Astrocyte (in vitro differentiated cells and primary cell): ENCODE measurements around the gene BRS3. TPM values are rescaled to one million over a fixed set of nuclear protein-coding genes. Genes with fewer than 3 reads are reported as not detected.

Source experiments
- DNase-seq: peaks from one replicate; pipeline ENCODE4 v3.0.0-alpha.2; 2010; ENCODE audit warnings: low read depth
- FAIRE-seq: peaks from 2 replicates; lab custom pipeline; 2011; peaks lifted over from hg19 to GRCh38; lab: Jason Lieb, UNC
- H2AFZ ChIP-seq: 2 replicates; pipeline ENCODE4 v1.6.0; 2012; ENCODE audit warnings: low read depth, low read length, inconsistent platforms
- H3K27ac ChIP-seq: 2 replicates; pipeline ENCODE4 v1.5.1; 2011; ENCODE audit warnings: low read depth, low read length, inconsistent platforms
- H3K27me3 ChIP-seq: 2 replicates; pipeline ENCODE4 v1.6.0; 2011; ENCODE audit warnings: low read length, inconsistent platforms; ENCODE audit not compliant: insufficient read depth
- H3K36me3 ChIP-seq: 2 replicates; pipeline ENCODE4 v1.5.1; 2011; ENCODE audit warnings: low read length, inconsistent platforms; ENCODE audit not compliant: insufficient read depth
- H3K4me1 ChIP-seq: 2 replicates; pipeline ENCODE4 v1.5.1; 2011; ENCODE audit warnings: low read length, inconsistent platforms; ENCODE audit not compliant: insufficient read depth
- H3K4me2 ChIP-seq: 2 replicates; pipeline ENCODE4 v1.6.0; 2012; ENCODE audit warnings: low read length, inconsistent platforms
- H3K4me3 ChIP-seq: 2 replicates; pipeline ENCODE4 v1.5.1; 2011; ENCODE audit warnings: low read depth, mild to moderate bottlenecking, low read length, inconsistent platforms; ENCODE audit not compliant: insufficient read depth
- H3K79me2 ChIP-seq: 2 replicates; pipeline ENCODE4 v1.6.0; 2012; ENCODE audit warnings: mild to moderate bottlenecking, low read length, inconsistent platforms; ENCODE audit not compliant: insufficient read depth
- H3K9ac ChIP-seq: 2 replicates; pipeline ENCODE4 v1.6.0; 2012; ENCODE audit warnings: mild to moderate bottlenecking, low read length, inconsistent platforms
- H3K9me3 ChIP-seq: 2 replicates; pipeline ENCODE4 v1.5.1; 2012; ENCODE audit warnings: low read depth, mild to moderate bottlenecking, low read length, inconsistent platforms; ENCODE audit not compliant: insufficient read depth
- H4K20me1 ChIP-seq: 2 replicates; pipeline ENCODE4 v1.6.0; 2012; ENCODE audit warnings: low read length, inconsistent platforms; ENCODE audit not compliant: insufficient read depth
- H3K27ac Mint-ChIP-seq: one replicate; pipeline ENCODE4 v1.8.0; 2021; ENCODE audit warnings: mild to moderate bottlenecking, mixed read lengths; ENCODE audit not compliant: unreplicated experiment
- H3K27me3 Mint-ChIP-seq: one replicate; pipeline ENCODE4 v1.8.0; 2021; ENCODE audit warnings: low read depth, mixed read lengths; ENCODE audit not compliant: unreplicated experiment
- H3K36me3 Mint-ChIP-seq: one replicate; pipeline ENCODE4 v1.8.0; 2021; ENCODE audit warnings: low read depth, mixed read lengths; ENCODE audit not compliant: unreplicated experiment
- H3K4me1 Mint-ChIP-seq: one replicate; pipeline ENCODE4 v1.8.0; 2021; ENCODE audit warnings: low read depth, mixed read lengths; ENCODE audit not compliant: unreplicated experiment
- H3K4me3 Mint-ChIP-seq: one replicate; pipeline ENCODE4 v1.8.0; 2021; ENCODE audit warnings: mild to moderate bottlenecking, moderate library complexity, mixed read lengths; ENCODE audit not compliant: unreplicated experiment
- H3K9me3 Mint-ChIP-seq: one replicate; pipeline ENCODE4 v1.8.0; 2021; ENCODE audit warnings: mild to moderate bottlenecking, mixed read lengths; ENCODE audit not compliant: unreplicated experiment
- CTCF ChIP-seq: IDR thresholded peaks from 2 replicates; pipeline ENCODE4 v1.5.1; 2011; ENCODE audit warnings: low read depth, mild to moderate bottlenecking, inconsistent platforms, low read length, moderate library complexity; ENCODE audit not compliant: insufficient read depth
- EZH2 ChIP-seq: IDR thresholded peaks from 2 replicates; pipeline ENCODE4 v1.6.1; 2012; ENCODE audit warnings: mild to moderate bottlenecking, low read length, inconsistent platforms; ENCODE audit not compliant: insufficient read depth
- total RNA-seq: library from RNA; stranded (reverse); gene quantifications from 2 replicates; pipeline ENCODE4 v1.2.1, GENCODE V29; 2021

Gene BRS3
- total RNA-seq, 1 donor from 2014 or later, result not detected

DNA sequence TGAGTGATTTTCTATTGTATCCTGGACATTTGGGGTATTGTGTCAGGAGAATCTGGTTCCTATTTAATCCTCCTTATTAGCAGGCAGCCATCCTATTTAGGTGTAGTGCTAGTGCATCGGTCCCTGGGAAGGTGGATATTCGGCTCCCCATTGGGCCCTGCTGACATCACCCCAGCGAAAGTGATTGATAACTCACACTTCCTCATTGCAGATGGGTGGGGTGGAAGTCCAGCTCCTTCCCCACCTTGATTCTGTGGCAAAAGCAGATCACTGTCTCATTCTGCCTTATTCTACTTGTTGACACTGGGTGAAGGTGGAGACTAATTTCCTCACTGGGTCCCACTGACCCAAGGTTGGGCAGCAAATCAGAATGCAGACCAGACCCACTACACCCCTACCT, 23.2 kb upstream of the BRS3 start:
- Mint-ChIP-seq H3K4me1 (no peaks in the 10 kb centered on the region), H3K4me3 (no peak overlapping the region), H3K36me3 (no peaks in the 10 kb centered on the region), H3K27ac (no peak overlapping the region), H3K27me3 (no peaks in the 10 kb centered on the region), H3K9me3 (no peaks in the 10 kb centered on the region)
- Histone ChIP-seq H3K36me3 (no peaks in the 10 kb centered on the region), H3K4me3 (no peak overlapping the region), H3K9ac (no peak overlapping the region), H3K27ac (no peak overlapping the region), H3K4me1 (no peaks in the 10 kb centered on the region), H3K79me2 (no peaks in the 10 kb centered on the region), H3K9me3 (no peaks in the 10 kb centered on the region), H4K20me1 (no peaks in the 10 kb centered on the region), H3K27me3 (no peaks in the 10 kb centered on the region), H3K4me2 (no peak overlapping the region), H2AFZ (no peak overlapping the region)
- no peak for TF ChIP-seq EZH2
- TF ChIP-seq CTCF, result no peak
- FAIRE-seq (peak; percentile 26), DNase-seq (no peak)

GRCh38 chrX:136467303-136467702, 20.4 kb upstream of the BRS3 start:
- H3K9me3 ChIP-seq, result no peaks in the 10 kb centered on the region
- H3K36me3 ChIP-seq, result no peaks in the 10 kb centered on the region
- no peak overlapping the region for H3K27ac ChIP-seq
- H3K4me2 ChIP-seq, result no peak overlapping the region
- TF ChIP-seq EZH2 (no peak), CTCF (no peak)
- Mint-ChIP-seq H3K4me1 (no peaks in the 10 kb centered on the region), H3K4me3 (no peak overlapping the region), H3K27ac (no peak overlapping the region), H3K9me3 (peaks cover 2% of the 10 kb centered on the region), H3K36me3 (no peaks in the 10 kb centered on the region), H3K27me3 (peaks cover 3% of the 10 kb centered on the region)
- DNase-seq (no peak), FAIRE-seq (no peak)
- H4K20me1 ChIP-seq, result no peaks in the 10 kb centered on the region
- no peaks in the 10 kb centered on the region for H3K27me3 ChIP-seq
- no peaks in the 10 kb centered on the region for H3K4me1 ChIP-seq
- no peaks in the 10 kb centered on the region for H3K79me2 ChIP-seq
- no peak overlapping the region for H2AFZ ChIP-seq
- no peak overlapping the region for H3K4me3 ChIP-seq
- H3K9ac ChIP-seq, result no peak overlapping the region

- H3K9me3 Mint-ChIP-seq, result peaks cover 2% of the 10 kb centered on the region
- TF ChIP-seq CTCF (no peak), EZH2 (no peak)
- H3K4me1 Mint-ChIP-seq, result no peaks in the 10 kb centered on the region
Measured at GRCh38 chrX:136468391-136469103, 19.2 kb upstream of the BRS3 start.

More at GRCh38 chrX:136468391-136469103, 19.2 kb upstream of the BRS3 start:
- Mint-ChIP-seq H3K36me3 (no peaks in the 10 kb centered on the region), H3K27ac (no peak overlapping the region), H3K27me3 (peaks cover 3% of the 10 kb centered on the region), H3K4me3 (no peak overlapping the region)
- Histone ChIP-seq H4K20me1 (no peaks in the 10 kb centered on the region), H3K27ac (no peak overlapping the region), H3K36me3 (no peaks in the 10 kb centered on the region), H3K79me2 (no peaks in the 10 kb centered on the region), H3K4me2 (no peak overlapping the region), H3K9ac (no peak overlapping the region), H2AFZ (no peak overlapping the region), H3K4me1 (no peaks in the 10 kb centered on the region), H3K4me3 (no peak overlapping the region), H3K9me3 (no peaks in the 10 kb centered on the region), H3K27me3 (no peaks in the 10 kb centered on the region)
- FAIRE-seq (peak; percentile 92), DNase-seq (no peak)
